Epithelial cell of prostate (primary cell): ENCODE measurements around the gene CCDC88C.

Source experiments
- DNase-seq: peaks from one replicate; pipeline ENCODE4 v3.0.0-alpha.2; 2011; ENCODE audit warnings: low read depth, low spot score
- H3K27ac ChIP-seq: fragments of 450-650 bp; 2 replicates; pipeline ENCODE4 v1.5.1; 2017; ENCODE audit warnings: mild to moderate bottlenecking

CCDC88C gene

GRCh38 chr14:91297081-91297711 lies 120.4 kb downstream of the CCDC88C start:
- H3K27ac ChIP-seq: no peak overlapping the region
- DNase-seq: no peak

GRCh38 chr14:91295851-91296796 lies 121.5 kb downstream of the CCDC88C start:
- DNase-seq: no peak

GRCh38 chr14:91295276-91295845 lies 122.3 kb downstream of the CCDC88C start:
- H3K27ac ChIP-seq: no peak overlapping the region
- no peak for DNase-seq

More at GRCh38 chr14:91295851-91296796, 121.5 kb downstream of the CCDC88C start:
- no peak overlapping the region for H3K27ac ChIP-seq

GRCh38 chr14:91294153-91294552 lies 123.5 kb downstream of the CCDC88C start:
- DNase-seq: no peak
- H3K27ac ChIP-seq: no peak overlapping the region

- H3K27ac ChIP-seq: no peak overlapping the region
- DNase-seq: no peak
These were observed 124.3 kb downstream of the CCDC88C start for GRCh38 chr14:91293281-91293680.

- no peak for DNase-seq
- H3K27ac ChIP-seq: no peak overlapping the region
These were observed 125.1 kb downstream of the CCDC88C start for GRCh38 chr14:91292491-91292890.

GRCh38 chr14:91291786-91292405 lies 125.7 kb downstream of the CCDC88C start:
- H3K27ac ChIP-seq: no peak overlapping the region
- no peak for DNase-seq

GRCh38 chr14:91290986-91291385 lies 126.6 kb downstream of the CCDC88C start:
- no peak for DNase-seq
- H3K27ac ChIP-seq: no peak overlapping the region

- H3K27ac ChIP-seq: no peak overlapping the region
- DNase-seq: no peak
These were observed 128.2 kb downstream of the CCDC88C start for GRCh38 chr14:91289464-91289863.

GRCh38 chr14:91288876-91289275 lies 128.7 kb downstream of the CCDC88C start:
- H3K27ac ChIP-seq: no peak overlapping the region
- DNase-seq: no peak

- DNase-seq: no peak
- H3K27ac ChIP-seq: no peak overlapping the region
These were observed 131.1 kb downstream of the CCDC88C start for GRCh38 chr14:91286530-91286937.

GRCh38 chr14:91284791-91285548 lies 132.7 kb downstream of the CCDC88C start:
- H3K27ac ChIP-seq: peak overlapping the region; percentile 8

GRCh38 chr14:91284146-91284790 lies 133.4 kb downstream of the CCDC88C start:
- peak overlapping the region; percentile 8 for H3K27ac ChIP-seq
- DNase-seq: no peak

More at GRCh38 chr14:91284791-91285548, 132.7 kb downstream of the CCDC88C start:
- no peak for DNase-seq

GRCh38 chr14:91283666-91284065 lies 134.0 kb downstream of the CCDC88C start:
- peak overlapping the region; percentile 8 for H3K27ac ChIP-seq
- DNase-seq: no peak

- H3K27ac ChIP-seq: no peak overlapping the region
- DNase-seq: no peak
These were observed 134.5 kb downstream of the CCDC88C start for GRCh38 chr14:91282954-91283645.

GRCh38 chr14:91281346-91281745 lies 136.3 kb downstream of the CCDC88C start:
- no peak for DNase-seq
- H3K27ac ChIP-seq: no peak overlapping the region

GRCh38 chr14:91280129-91280528 lies 137.5 kb downstream of the CCDC88C start:
- DNase-seq: no peak
- no peak overlapping the region for H3K27ac ChIP-seq

GRCh38 chr14:91279354-91279753 lies 138.3 kb downstream of the CCDC88C start:
- no peak for DNase-seq
- no peak overlapping the region for H3K27ac ChIP-seq

- no peak for DNase-seq
- no peak overlapping the region for H3K27ac ChIP-seq
These were observed 139.3 kb downstream of the CCDC88C start for GRCh38 chr14:91278383-91278715.
